T-cell (primary cell): Measurements from ENCODE around the gene SEC14L1. TPM values are rescaled to one million over a fixed set of nuclear protein-coding genes. Genes with fewer than 3 reads are reported as not detected.

Experiments used
- ATAC-seq, 4 experiments: fragments of 200-7000 bp in 3 of 4; fragments of 150-1000 bp in 1 of 4; cut with Tn5 transposase; replicated peaks in 1 of 4; 1 replicate in 3 of 4; 2 replicates in 1 of 4; pipeline ENCODE4 v1.10.0; 2021; ENCODE audit warnings: moderate library complexity in 3 of 4, mild to moderate bottlenecking in 2 of 4, moderate number of reproducible peaks in 1 of 4
- CTCF ChIA-PET, 2 donors: fragments of 300-600 bp; sonication (Branson Sonifier 250); formaldehyde crosslinking; loops; one replicate each; lab custom pipeline; 2022; ENCODE audit warnings: antibody characterized with exemption in 2 of 2; lab: Charles Lee
- POLR2A ChIA-PET, 2 donors: fragments of 300-600 bp; sonication (Branson Sonifier 250); formaldehyde crosslinking; loops; one replicate each; lab custom pipeline; 2022; ENCODE audit warnings: antibody characterized with exemption in 2 of 2; lab: Charles Lee
- DNase-seq, 35 experiments: peaks; one replicate each; pipeline versions ENCODE4 v3.0.0 to v3.0.0-alpha.2; 2013 to 2023
- H3K27ac ChIP-seq: one replicate; pipeline ENCODE4 v1.5.1; 2013; ENCODE audit warnings: low read length
- H3K27me3 ChIP-seq, 2 experiments: replicated peaks in 1 of 2; 1 replicate in 1 of 2; 2 replicates in 1 of 2; pipeline versions ENCODE4 v1.6.1 to v1.7.0; 2013; ENCODE audit warnings: low read length in 1 of 2, mixed read lengths in 1 of 2; ENCODE audit not compliant: control insufficient read depth in 2 of 2, insufficient read depth in 2 of 2; ENCODE audit errors: extremely low read depth in 1 of 2
- H3K36me3 ChIP-seq, 2 donors: 1 replicate in 1 of 2; 2 replicates in 1 of 2; pipeline versions ENCODE4 v1.6.1 to v1.7.0; 2013; ENCODE audit warnings: low read length in 1 of 2; ENCODE audit not compliant: control insufficient read depth in 2 of 2, insufficient read depth in 1 of 2; ENCODE audit errors: extremely low read depth in 1 of 2
- H3K4me1 ChIP-seq, 2 experiments: 1 replicate in 1 of 2; 2 replicates in 1 of 2; pipeline versions ENCODE4 v1.6.1 to v1.7.0; 2013; ENCODE audit warnings: low read length in 2 of 2, mixed read lengths in 1 of 2; ENCODE audit not compliant: insufficient read depth in 2 of 2, control insufficient read depth in 1 of 2; ENCODE audit errors: extremely low read depth in 1 of 2
- H3K4me3 ChIP-seq, 2 donors: 1 replicate in 1 of 2; 2 replicates in 1 of 2; pipeline versions ENCODE4 v1.5.1 to v1.7.0; 2013; ENCODE audit warnings: mild to moderate bottlenecking in 2 of 2, low read length in 1 of 2, moderate library complexity in 1 of 2; ENCODE audit not compliant: control insufficient read depth in 1 of 2; ENCODE audit errors: extremely low read depth in 1 of 2
- H3K9me3 ChIP-seq: 2 replicates; pipeline ENCODE4 v1.7.0; 2013
- H3K27ac Mint-ChIP-seq, 2 donors: one replicate each; pipeline ENCODE4 v1.8.0; 2020 to 2021; ENCODE audit warnings: mild to moderate bottlenecking in 2 of 2, mixed read lengths in 2 of 2
- H3K27me3 Mint-ChIP-seq, 2 donors: one replicate each; pipeline ENCODE4 v1.8.0; 2021 to 2022; ENCODE audit warnings: mixed read lengths in 2 of 2
- H3K36me3 Mint-ChIP-seq: one replicate; pipeline ENCODE4 v1.8.0; 2021; ENCODE audit warnings: mixed read lengths
- H3K4me1 Mint-ChIP-seq, 3 donors: one replicate each; pipeline ENCODE4 v1.8.0; 2020 to 2022; ENCODE audit warnings: mixed read lengths in 3 of 3, mild to moderate bottlenecking in 1 of 3
- H3K4me3 Mint-ChIP-seq, 3 donors: one replicate each; pipeline ENCODE4 v1.8.0; 2020 to 2022; ENCODE audit warnings: mild to moderate bottlenecking in 3 of 3, mixed read lengths in 3 of 3, moderate library complexity in 3 of 3
- H3K9me3 Mint-ChIP-seq, 3 donors: one replicate each; pipeline ENCODE4 v1.8.0; 2020 to 2022; ENCODE audit warnings: mixed read lengths in 3 of 3
- WGBS: methylation state at CpG from one replicate; pipeline ENCODE4 v1.1.5; 2013; ENCODE audit warnings: missing lambda C conversion rate; ENCODE audit not compliant: insufficient coverage; 5-methylcytosine and 5-hydroxymethylcytosine counted together
- total RNA-seq, 35 experiments: library from RNA in 6 of 35; stranded (reverse) in 6 of 35; fragments of 120-200 nt in 1 of 35; gene quantifications; one replicate each; pipeline versions ENCODE4 v1.2.1 to v1.2.4 and lab custom pipeline; 2013 to 2026

The SEC14L1 gene
- total RNA-seq (10 to 100 TPM; 36.9 to 71.6 (median 46.2) TPM), total RNA-seq (lab: John Stamatoyannopoulos, UW) (28.1 to 74.5 (median 43.1) reads per million in 29 experiments)
- total RNA-seq (2013) = 22.2 TPM

DNA sequence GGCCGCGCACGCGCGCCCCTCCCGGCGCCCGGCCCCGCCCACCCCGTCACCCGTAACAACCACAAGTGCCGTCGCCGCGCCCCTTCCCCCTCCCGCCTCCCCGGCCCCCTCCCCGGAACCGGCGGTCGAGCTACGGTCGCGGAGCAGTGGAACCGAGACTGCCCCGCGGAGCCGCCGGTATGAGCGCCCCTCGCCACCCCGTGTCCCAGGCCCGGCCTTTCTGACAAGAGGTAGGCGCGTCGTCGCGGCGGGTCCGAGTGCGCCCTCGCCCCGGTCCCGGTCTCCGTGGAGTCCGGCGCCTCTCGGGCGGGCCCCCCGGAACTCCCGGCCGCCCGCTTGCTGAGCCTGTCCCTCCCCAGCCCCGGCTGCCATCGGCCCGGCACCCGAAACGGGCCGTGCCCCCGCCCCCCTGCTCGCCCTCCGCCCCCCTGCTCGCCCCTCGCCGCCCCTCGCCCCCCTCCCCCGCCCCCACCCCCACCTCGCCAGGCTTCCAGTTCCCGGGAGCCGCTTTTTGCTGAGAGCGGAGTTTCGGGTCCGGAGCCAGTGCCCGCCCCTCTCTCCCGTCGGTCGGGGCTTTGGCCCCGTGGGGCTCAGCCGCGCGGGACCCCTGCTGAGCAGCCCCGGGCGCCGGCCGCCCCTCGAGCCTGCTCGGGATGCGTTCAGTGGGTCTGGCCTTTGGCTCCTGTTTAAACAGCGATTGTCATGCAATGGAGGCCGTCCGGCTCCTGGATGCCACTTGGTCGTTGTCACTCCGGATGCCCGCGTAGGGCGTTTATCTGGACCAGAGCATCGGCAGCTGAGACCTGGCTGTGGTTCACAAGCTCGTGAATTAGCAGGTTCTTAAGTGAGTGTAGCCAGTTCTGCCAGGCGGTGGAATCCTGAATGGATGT is at the start of gene SEC14L1:
SEC14L1 (plus strand) TSS at position 92 of the 890 bp plus-strand sequence. CDS start 2,628 bp downstream, outside the sequence.
- H3K27me3 Mint-ChIP-seq = no peaks in the 10 kb centered on the region
- DNase-seq (peak in 24 of 35 experiments; percentile 3 to 48 (median 16)), ATAC-seq (peak in 3 of 4 experiments; percentile 59 to 74 (median 69))
- Histone ChIP-seq H3K4me3 (peak within 1 kb of the TSS; percentile 76 to 87), H3K9me3 (no peaks in the 10 kb centered on the region), H3K27ac (peak within 1 kb of the TSS; percentile 84), H3K36me3 (peaks cover 0 to 19% of the 10 kb centered on the region in 2 donors), H3K4me1 (peaks cover 11 to 44% of the 10 kb centered on the region in 2 experiments), H3K27me3 (no peaks in the 10 kb centered on the region)
- WGBS = under 1% methylated on average over 62 of the region's 99 CpGs
- ChIA-PET POLR2A (interaction anchor here in 1 of 2 donors (0.7 to 1.6 kb wide), 6 partner anchors 13 to 817 kb away, joined by 3 to 8 read pairs (median 4); partner anchors contain the start of gene TNRC6C), CTCF (interaction anchor here in 1 of 2 donors (0.6 to 2.5 kb wide), 7 partner anchors 11 to 54 kb away, joined by 3 to 22 read pairs (median 6); no protein-coding TSS in a partner anchor)
- peak within 1 kb of the TSS; percentile 85 to 89 (median 86) for H3K4me3 Mint-ChIP-seq
- peak within 1 kb of the TSS; percentile 83 to 89 for H3K27ac Mint-ChIP-seq
- peaks cover 0 to 12% (median 5%) of the 10 kb centered on the region in 3 donors for H3K9me3 Mint-ChIP-seq
- peaks cover 25% of the 10 kb centered on the region for H3K36me3 Mint-ChIP-seq
- peaks cover 56 to 69% (median 63%) of the 10 kb centered on the region in 3 donors for H3K4me1 Mint-ChIP-seq

DNA sequence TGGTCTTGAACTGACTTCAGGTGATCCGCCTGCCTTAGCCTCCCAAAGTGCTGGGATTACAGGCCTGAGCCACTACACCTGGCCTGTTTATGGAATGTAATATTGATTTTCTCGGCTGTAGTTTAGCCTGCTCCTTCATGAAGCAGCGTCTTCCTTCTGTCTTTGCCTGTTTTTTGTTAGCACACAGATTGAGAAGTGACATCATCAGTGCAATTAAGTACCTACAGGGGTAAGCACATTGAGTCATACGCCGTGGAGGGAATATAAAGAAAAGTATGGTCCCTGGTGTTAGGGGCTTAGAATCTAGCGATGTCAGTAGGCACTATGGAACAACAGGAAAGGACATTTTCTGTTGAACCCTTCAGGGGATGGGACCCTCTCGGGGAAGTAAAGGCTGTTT is 48.7 kb upstream of the SEC14L1 start:
- H3K9me3 ChIP-seq = no peaks in the 10 kb centered on the region
- H3K27me3 ChIP-seq = no peaks in the 10 kb centered on the region
- H3K9me3 Mint-ChIP-seq = no peaks in the 10 kb centered on the region
- WGBS = 99% methylated on average over 7 of the region's 7 CpGs
- H3K4me3 Mint-ChIP-seq = peak overlapping the region in 1 of 3 donors; percentile 98
- H3K4me3 ChIP-seq = no peak overlapping the region
- no peak overlapping the region for H3K27ac ChIP-seq
- POLR2A ChIA-PET = interaction anchor here in 1 of 2 donors (0.5 kb wide), 1 partner anchor 572 kb away, joined by 7 read pairs; no protein-coding TSS in a partner anchor
- peaks cover 40% of the 10 kb centered on the region for H3K36me3 Mint-ChIP-seq
- DNase-seq (no peak), ATAC-seq (no peak)
- H3K36me3 ChIP-seq = peaks cover 10 to 48% of the 10 kb centered on the region in 2 donors
- CTCF ChIA-PET = interaction anchor here in 1 of 2 donors (0.7 kb wide), 1 partner anchor 481 kb away, joined by 4 read pairs; no protein-coding TSS in a partner anchor
- peaks cover 52 to 58% (median 52%) of the 10 kb centered on the region in 3 donors for H3K4me1 Mint-ChIP-seq
- peaks cover 9 to 40% of the 10 kb centered on the region in 2 experiments for H3K4me1 ChIP-seq
- H3K27ac Mint-ChIP-seq = no peak overlapping the region
- H3K27me3 Mint-ChIP-seq = no peaks in the 10 kb centered on the region

- Histone ChIP-seq H3K9me3 (no peaks in the 10 kb centered on the region), H3K4me1 (peaks cover 0 to 28% of the 10 kb centered on the region in 2 experiments), H3K27me3 (no peaks in the 10 kb centered on the region), H3K4me3 (no peak overlapping the region), H3K27ac (no peak overlapping the region), H3K36me3 (peaks cover 12 to 57% of the 10 kb centered on the region in 2 donors)
- no peaks in the 10 kb centered on the region for H3K9me3 Mint-ChIP-seq
- H3K27me3 Mint-ChIP-seq = no peaks in the 10 kb centered on the region
- ChIA-PET POLR2A (interaction anchor here (0.6 kb wide), 2 partner anchors 119 to 360 kb away, joined by 5 to 8 read pairs; no protein-coding TSS in a partner anchor), CTCF (interaction anchor here in 1 of 2 donors (0.6 kb wide), 1 partner anchor 550 kb away, joined by 3 read pairs; no protein-coding TSS in a partner anchor)
- ATAC-seq = no peak
- H3K27ac Mint-ChIP-seq = no peak overlapping the region
- peaks cover 44 to 57% (median 53%) of the 10 kb centered on the region in 3 donors for H3K4me1 Mint-ChIP-seq
- 100% methylated on average over 5 of the region's 7 CpGs for whole genome bisulfite sequencing
- H3K36me3 Mint-ChIP-seq = peaks cover 42% of the 10 kb centered on the region
- DNase-seq = no peak
- H3K4me3 Mint-ChIP-seq = no peak overlapping the region
These were observed 45.3 kb upstream of the SEC14L1 start for GRCh38 chr17:77095461-77095860.

- Mint-ChIP-seq H3K27ac (peak overlapping the region; percentile 46 to 72), H3K36me3 (peaks cover 38% of the 10 kb centered on the region), H3K4me3 (no peak overlapping the region), H3K4me1 (peaks cover 38 to 49% (median 48%) of the 10 kb centered on the region in 3 donors), H3K27me3 (no peaks in the 10 kb centered on the region), H3K9me3 (no peaks in the 10 kb centered on the region)
- ATAC-seq = peak in 2 of 4 experiments; percentile 30 to 61
- WGBS = 93% methylated on average over 10 of the region's 12 CpGs
- Histone ChIP-seq H3K27me3 (no peaks in the 10 kb centered on the region), H3K36me3 (peaks cover 12 to 46% of the 10 kb centered on the region in 2 donors), H3K4me3 (no peak overlapping the region), H3K27ac (no peak overlapping the region), H3K9me3 (no peaks in the 10 kb centered on the region), H3K4me1 (peaks cover 0 to 18% of the 10 kb centered on the region in 2 experiments)
- POLR2A ChIA-PET = interaction anchor here in 1 of 2 donors (0.7 kb wide), 1 partner anchor 23 kb away, joined by 5 read pairs; no protein-coding TSS in a partner anchor
- CTCF ChIA-PET = no interaction called here
- DNase-seq = peak in 1 of 35 experiments; percentile 57
These were observed 44.1 kb upstream of the SEC14L1 start for GRCh38 chr17:77096570-77097214.

GRCh38 chr17:77097631-77098180 is 43.1 kb upstream of the SEC14L1 start:
- Histone ChIP-seq H3K27me3 (no peaks in the 10 kb centered on the region), H3K9me3 (no peaks in the 10 kb centered on the region), H3K4me3 (no peak overlapping the region), H3K27ac (peak overlapping the region; percentile 41), H3K36me3 (peaks cover 8 to 40% of the 10 kb centered on the region in 2 donors), H3K4me1 (peaks cover 0 to 18% of the 10 kb centered on the region in 2 experiments)
- peaks cover 32 to 43% (median 41%) of the 10 kb centered on the region in 3 donors for H3K4me1 Mint-ChIP-seq
- H3K9me3 Mint-ChIP-seq = no peaks in the 10 kb centered on the region
- ATAC-seq (no peak), DNase-seq (no peak)
- ChIA-PET CTCF (interaction anchor here in 1 of 2 donors (0.6 kb wide), 1 partner anchor 193 kb away, joined by 5 read pairs; no protein-coding TSS in a partner anchor), POLR2A (interaction anchor here in 1 of 2 donors (0.6 kb wide), 1 partner anchor 369 kb away, joined by 3 read pairs; no protein-coding TSS in a partner anchor)
- H3K4me3 Mint-ChIP-seq = no peak overlapping the region
- 100% methylated on average over 2 of the region's 6 CpGs for WGBS
- H3K27me3 Mint-ChIP-seq = no peaks in the 10 kb centered on the region
- peak overlapping the region; percentile 86 to 90 for H3K27ac Mint-ChIP-seq
- H3K36me3 Mint-ChIP-seq = peaks cover 31% of the 10 kb centered on the region
